HUDEP-2 (cell line): ENCODE results near the gene SRSF4.
A peak's percentile ranks its signal among the peaks of the same experiment; 100 is the strongest.

Experiments used
- DNase-seq, 76 experiments: peaks; one replicate each; lab custom pipeline; 2025; ENCODE audit not compliant: unreplicated experiment in 76 of 76; lab: John Stamatoyannopoulos, UW

SRSF4 gene

GRCh38 chr1:29201595-29202051 is 19.9 kb upstream of the SRSF4 start:
- no peak for DNase-seq

- DNase-seq = no peak
Observed at GRCh38 chr1:29200906-29201594, 19.4 kb upstream of the SRSF4 start.

GRCh38 chr1:29197993-29198392 is 16.3 kb upstream of the SRSF4 start:
- no peak for DNase-seq

GRCh38 chr1:29197590-29197924 is 15.9 kb upstream of the SRSF4 start:
- peak in 44 of 76 experiments; percentile 5 to 63 (median 24) for DNase-seq

GRCh38 chr1:29196863-29197589 is 15.3 kb upstream of the SRSF4 start:
- DNase-seq = no peak

- no peak for DNase-seq
Observed at GRCh38 chr1:29195881-29196291, 14.2 kb upstream of the SRSF4 start.

- no peak for DNase-seq
Observed at GRCh38 chr1:29193879-29194455, 12.3 kb upstream of the SRSF4 start.

- no peak for DNase-seq
Observed at GRCh38 chr1:29190718-29191117, 9.0 kb upstream of the SRSF4 start.

GRCh38 chr1:29186707-29187106 is 5.0 kb upstream of the SRSF4 start:
- no peak for DNase-seq

GRCh38 chr1:29186252-29186651 is 4.6 kb upstream of the SRSF4 start:
- DNase-seq = no peak

GRCh38 chr1:29183287-29183686 is 1.6 kb upstream of the SRSF4 start:
- no peak for DNase-seq

GRCh38 chr1:29180497-29181412 is 945 bp downstream of the SRSF4 start:
- peak in 11 of 76 experiments; percentile 4 to 74 (median 39) for DNase-seq

GRCh38 chr1:29179641-29180184 is 2.0 kb downstream of the SRSF4 start:
- DNase-seq = peak in 16 of 76 experiments; percentile 10 to 53 (median 29)

GRCh38 chr1:29177022-29177705 is 4.5 kb downstream of the SRSF4 start:
- DNase-seq = no peak

- DNase-seq = no peak
Observed at GRCh38 chr1:29176576-29176975, 5.1 kb downstream of the SRSF4 start.

- no peak for DNase-seq
Observed at GRCh38 chr1:29172415-29172939, 9.2 kb downstream of the SRSF4 start.

- no peak for DNase-seq
Observed at GRCh38 chr1:29171521-29171920, 10.2 kb downstream of the SRSF4 start.

- DNase-seq = no peak
Observed at GRCh38 chr1:29171089-29171488, 10.6 kb downstream of the SRSF4 start.

- DNase-seq = no peak
Observed at GRCh38 chr1:29169976-29170375, 11.7 kb downstream of the SRSF4 start.

GRCh38 chr1:29167904-29168303 is 13.8 kb downstream of the SRSF4 start:
- no peak for DNase-seq
